ENCODE data around the gene DOCK8.

DOCK8 gene

DNA sequence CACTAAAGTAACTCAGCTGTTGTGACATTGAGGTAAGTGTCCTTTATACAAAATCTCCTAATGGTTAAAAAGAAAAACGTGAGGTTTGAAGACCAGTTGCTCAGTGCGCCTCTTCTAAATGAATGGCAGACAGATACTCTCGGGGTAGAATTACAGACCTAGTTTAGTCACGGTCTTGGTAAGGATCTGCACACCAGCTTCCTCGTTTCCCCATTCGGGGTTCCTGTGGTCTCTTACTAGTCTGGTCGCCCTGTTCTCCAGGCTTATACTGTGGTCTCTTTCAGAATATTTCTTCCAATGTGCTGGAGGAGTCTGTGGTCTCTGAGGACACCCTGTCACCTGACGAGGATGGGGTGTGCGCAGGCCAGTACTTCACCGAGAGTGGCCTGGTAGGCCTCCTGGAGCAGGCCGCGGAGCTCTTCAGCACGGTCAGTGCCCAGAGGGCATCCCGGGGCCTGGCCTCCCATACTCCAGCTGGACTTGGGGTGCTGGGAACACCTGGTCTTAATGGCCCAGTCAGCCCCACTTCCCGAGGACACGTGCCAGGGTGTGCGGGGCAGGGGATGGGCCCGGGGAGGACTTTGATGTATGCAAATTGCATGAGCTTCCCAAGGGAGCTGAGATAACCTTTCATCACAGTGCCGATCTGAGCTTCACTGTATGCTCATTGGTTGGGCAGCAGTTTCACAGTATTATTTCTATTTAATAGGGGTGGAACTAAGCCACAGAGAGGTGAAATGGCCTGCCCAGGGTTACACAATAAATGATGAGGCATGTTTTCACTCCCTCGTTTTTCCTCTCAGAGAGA lies 224.5 kb downstream of the DOCK8 start:
- TF ChIP-seq, protein P1, sequence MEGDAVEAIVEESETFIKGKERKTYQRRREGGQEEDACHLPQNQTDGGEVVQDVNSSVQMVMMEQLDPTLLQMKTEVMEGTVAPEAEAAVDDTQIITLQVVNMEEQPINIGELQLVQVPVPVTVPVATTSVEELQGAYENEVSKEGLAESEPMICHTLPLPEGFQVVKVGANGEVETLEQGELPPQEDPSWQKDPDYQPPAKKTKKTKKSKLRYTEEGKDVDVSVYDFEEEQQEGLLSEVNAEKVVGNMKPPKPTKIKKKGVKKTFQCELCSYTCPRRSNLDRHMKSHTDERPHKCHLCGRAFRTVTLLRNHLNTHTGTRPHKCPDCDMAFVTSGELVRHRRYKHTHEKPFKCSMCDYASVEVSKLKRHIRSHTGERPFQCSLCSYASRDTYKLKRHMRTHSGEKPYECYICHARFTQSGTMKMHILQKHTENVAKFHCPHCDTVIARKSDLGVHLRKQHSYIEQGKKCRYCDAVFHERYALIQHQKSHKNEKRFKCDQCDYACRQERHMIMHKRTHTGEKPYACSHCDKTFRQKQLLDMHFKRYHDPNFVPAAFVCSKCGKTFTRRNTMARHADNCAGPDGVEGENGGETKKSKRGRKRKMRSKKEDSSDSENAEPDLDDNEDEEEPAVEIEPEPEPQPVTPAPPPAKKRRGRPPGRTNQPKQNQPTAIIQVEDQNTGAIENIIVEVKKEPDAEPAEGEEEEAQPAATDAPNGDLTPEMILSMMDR (IDR thresholded peaks at IDR 0.05; ENCODE audit: insufficient read depth, low read length, poor library complexity, severe bottlenecking), result no peak
- Histone ChIP-seq H3K4me3 (replicated peaks; ENCODE audit: low read depth, low read length) (no peak overlapping the region), H3K36me3 (ENCODE audit: control insufficient read depth, insufficient read depth, low read length) (peaks cover 50% of the 10 kb centered on the region), H3K27me3 (replicated peaks; ENCODE audit: control insufficient read depth, insufficient read depth, low read length) (no peaks in the 10 kb centered on the region)
- DNase-seq (ENCODE audit: extremely low read depth, insufficient read length), result no peak

DNA sequence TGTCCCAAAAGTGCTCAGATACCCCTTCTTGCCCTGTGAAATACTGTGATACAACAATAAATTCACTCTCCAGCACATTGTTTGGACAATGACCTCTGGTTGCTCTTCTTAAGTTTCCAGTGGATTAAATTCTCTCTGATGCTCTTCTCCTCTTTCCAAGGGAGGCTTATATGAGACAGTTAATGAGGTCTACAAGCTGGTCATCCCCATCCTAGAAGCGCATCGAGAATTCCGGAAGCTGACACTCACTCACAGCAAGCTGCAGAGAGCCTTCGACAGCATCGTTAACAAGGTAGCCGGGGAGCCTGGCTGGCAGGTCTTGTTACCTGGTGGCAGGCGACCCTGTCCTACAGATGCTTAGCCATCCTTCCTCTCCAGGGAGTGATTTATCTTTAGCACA lies 226.5 kb downstream of the DOCK8 start:
- H3K4me3 ChIP-seq (replicated peaks; ENCODE audit: low read depth, low read length), result no peak overlapping the region
- H3K27me3 ChIP-seq (replicated peaks; ENCODE audit: control insufficient read depth, insufficient read depth, low read length), result no peaks in the 10 kb centered on the region
- TF ChIP-seq, protein P1 (IDR thresholded peaks at IDR 0.05; ENCODE audit: insufficient read depth, low read length, poor library complexity, severe bottlenecking), result no peak
- H3K36me3 ChIP-seq (ENCODE audit: control insufficient read depth, insufficient read depth, low read length), result peaks cover 50% of the 10 kb centered on the region
- DNase-seq (ENCODE audit: extremely low read depth, insufficient read length), result no peak

GRCh38 chr9:444528-444927 lies 229.9 kb downstream of the DOCK8 start:
- Histone ChIP-seq H3K27me3 (replicated peaks; ENCODE audit: control insufficient read depth, insufficient read depth, low read length) (no peaks in the 10 kb centered on the region), H3K36me3 (ENCODE audit: control insufficient read depth, insufficient read depth, low read length) (peaks cover 40% of the 10 kb centered on the region), H3K4me3 (replicated peaks; ENCODE audit: low read depth, low read length) (no peak overlapping the region)
- DNase-seq (ENCODE audit: extremely low read depth, insufficient read length), result no peak
- TF ChIP-seq, protein P1 (IDR thresholded peaks at IDR 0.05; ENCODE audit: insufficient read depth, low read length, poor library complexity, severe bottlenecking), result no peak

DNA sequence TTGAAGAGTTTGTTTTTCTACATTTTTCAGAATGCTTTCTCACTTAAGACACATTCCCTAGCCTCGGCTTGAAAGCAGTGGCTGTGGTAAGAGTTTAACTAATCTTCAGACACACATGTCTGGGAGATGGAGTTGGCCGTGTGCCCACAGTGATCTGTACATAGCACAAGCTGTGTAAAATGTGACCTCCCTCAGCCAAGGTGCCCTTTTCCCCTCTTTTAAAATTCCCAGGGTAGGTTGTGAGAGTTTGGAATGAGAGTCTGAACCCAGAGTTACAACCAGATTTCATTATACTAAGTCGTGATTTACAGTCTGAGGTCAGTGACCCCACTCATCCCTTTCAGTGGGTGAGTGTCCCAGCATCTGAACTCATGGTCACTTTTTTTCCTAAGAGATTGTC lies 230.4 kb downstream of the DOCK8 start:
- TF ChIP-seq, protein P1 (IDR thresholded peaks at IDR 0.05; ENCODE audit: insufficient read depth, low read length, poor library complexity, severe bottlenecking), result no peak
- DNase-seq (ENCODE audit: extremely low read depth, insufficient read length), result no peak
- H3K27me3 ChIP-seq (replicated peaks; ENCODE audit: control insufficient read depth, insufficient read depth, low read length), result no peaks in the 10 kb centered on the region
- H3K4me3 ChIP-seq (replicated peaks; ENCODE audit: low read depth, low read length), result no peak overlapping the region
- H3K36me3 ChIP-seq (ENCODE audit: control insufficient read depth, insufficient read depth, low read length), result peaks cover 38% of the 10 kb centered on the region

GRCh38 chr9:446074-446699 lies 231.5 kb downstream of the DOCK8 start:
- no peak for DNase-seq (ENCODE audit: extremely low read depth, insufficient read length)
- peaks cover 32% of the 10 kb centered on the region for H3K36me3 ChIP-seq (ENCODE audit: control insufficient read depth, insufficient read depth, low read length)
- H3K4me3 ChIP-seq (replicated peaks; ENCODE audit: low read depth, low read length), result no peak overlapping the region
- H3K27me3 ChIP-seq (replicated peaks; ENCODE audit: control insufficient read depth, insufficient read depth, low read length), result no peaks in the 10 kb centered on the region
- TF ChIP-seq, protein P1 (IDR thresholded peaks at IDR 0.05; ENCODE audit: insufficient read depth, low read length, poor library complexity, severe bottlenecking), result no peak

Data from GM06990 (cell line).